Fibroblast of mammary gland (primary cell): ENCODE measurements around the gene RGS6.

Source experiments
- DNase-seq: peaks from one replicate; pipeline ENCODE4 v3.0.0-alpha.2; 2010; ENCODE audit warnings: low read depth
- H3K4me3 ChIP-seq: 2 replicates; pipeline ENCODE4 v1.5.1; 2011; ENCODE audit warnings: low read depth, mild to moderate bottlenecking, low read length, moderate library complexity; ENCODE audit not compliant: control insufficient read depth
- CTCF ChIP-seq: conservative IDR thresholded peaks from 2 replicates; pipeline ENCODE4 v1.5.1; 2011; ENCODE audit warnings: low read depth, low read length, inconsistent platforms; ENCODE audit not compliant: control insufficient read depth, insufficient read depth

Gene RGS6

GRCh38 chr14:72606879-72607278 is 674.6 kb downstream of the RGS6 start:
- no peak for TF ChIP-seq CTCF
- peak; percentile 15 for DNase-seq
- H3K4me3 ChIP-seq, result no peak overlapping the region

- TF ChIP-seq CTCF, result no peak
- H3K4me3 ChIP-seq, result no peak overlapping the region
- DNase-seq, result peak; percentile 31
Observed at GRCh38 chr14:72607386-72608130, 675.3 kb downstream of the RGS6 start.

- peak; percentile 93 for DNase-seq
- TF ChIP-seq CTCF, result peak; percentile 6
- no peak overlapping the region for H3K4me3 ChIP-seq
Observed at GRCh38 chr14:72608391-72609204, 676.4 kb downstream of the RGS6 start.

GRCh38 chr14:72609205-72609916 is 677.1 kb downstream of the RGS6 start:
- no peak for TF ChIP-seq CTCF
- no peak for DNase-seq
- no peak overlapping the region for H3K4me3 ChIP-seq

- no peak overlapping the region for H3K4me3 ChIP-seq
- TF ChIP-seq CTCF, result no peak
- no peak for DNase-seq
Observed at GRCh38 chr14:72610096-72610830, 678.0 kb downstream of the RGS6 start.

GRCh38 chr14:72610831-72611200 is 678.6 kb downstream of the RGS6 start:
- H3K4me3 ChIP-seq, result no peak overlapping the region
- no peak for DNase-seq
- TF ChIP-seq CTCF, result no peak
